ENCODE measurements around the gene PRR7. TPM values are rescaled to one million over a fixed set of nuclear protein-coding genes. Genes with fewer than 3 reads are reported as not detected.

Gene PRR7
- total RNA-seq, 1 donor from 2014 or later: 30.9 TPM

- TF ChIP-seq CTCF (conservative IDR thresholded peaks at IDR 0.05; ENCODE audit: low read depth, low read length): no peak
- DNase-seq (ENCODE audit: low read depth): no peak
- H3K4me3 ChIP-seq (ENCODE audit: low read depth, low read length): no peak overlapping the region
Observed at GRCh38 chr5:177459819-177460628, 13.4 kb downstream of the PRR7 start.

- no peak for TF ChIP-seq CTCF (conservative IDR thresholded peaks at IDR 0.05; ENCODE audit: low read depth, low read length)
- H3K4me3 ChIP-seq (ENCODE audit: low read depth, low read length): no peak overlapping the region
- DNase-seq (ENCODE audit: low read depth): no peak
Observed at GRCh38 chr5:177462021-177462670, 15.5 kb downstream of the PRR7 start.

GRCh38 chr5:177465044-177465443, 18.4 kb downstream of the PRR7 start:
- H3K4me3 ChIP-seq (ENCODE audit: low read depth, low read length): no peak overlapping the region
- DNase-seq (ENCODE audit: low read depth): no peak
- no peak for TF ChIP-seq CTCF (conservative IDR thresholded peaks at IDR 0.05; ENCODE audit: low read depth, low read length)

GRCh38 chr5:177466861-177467260, 20.2 kb downstream of the PRR7 start:
- H3K4me3 ChIP-seq (ENCODE audit: low read depth, low read length): no peak overlapping the region
- no peak for TF ChIP-seq CTCF (conservative IDR thresholded peaks at IDR 0.05; ENCODE audit: low read depth, low read length)
- DNase-seq (ENCODE audit: low read depth): no peak

- TF ChIP-seq CTCF (conservative IDR thresholded peaks at IDR 0.05; ENCODE audit: low read depth, low read length): no peak
- no peak overlapping the region for H3K4me3 ChIP-seq (ENCODE audit: low read depth, low read length)
- DNase-seq (ENCODE audit: low read depth): no peak
Observed at GRCh38 chr5:177467436-177467835, 20.8 kb downstream of the PRR7 start.

- no peak for TF ChIP-seq CTCF (conservative IDR thresholded peaks at IDR 0.05; ENCODE audit: low read depth, low read length)
- DNase-seq (ENCODE audit: low read depth): no peak
Observed at GRCh38 chr5:177468329-177468684, 21.7 kb downstream of the PRR7 start.

More at GRCh38 chr5:177468329-177468684, 21.7 kb downstream of the PRR7 start:
- H3K4me3 ChIP-seq (ENCODE audit: low read depth, low read length): no peak overlapping the region

All from epithelial cell of proximal tubule (primary cell).